HepG2 (cell line): Measurements from ENCODE around the gene BCL2L1. TPM values are rescaled to one million over a fixed set of nuclear protein-coding genes. Genes with fewer than 3 reads are reported as not detected.

Experiments used
- AKAP8 ChIP-seq: sonication (generic); formaldehyde crosslinking; IDR thresholded peaks from 2 replicates; pipeline ENCODE4 v1.5.1; 2020; ENCODE audit warnings: mild to moderate bottlenecking, missing genetic modification reagents
- CBX1 ChIP-seq: IDR thresholded peaks from one replicate; pipeline ENCODE4 v1.6.1; 2016; ENCODE audit warnings: antibody characterized with exemption, low read depth
- CC2D1A ChIP-seq: sonication (generic); formaldehyde crosslinking; IDR thresholded peaks from 2 replicates; pipeline ENCODE4 v1.8.1; 2023; ENCODE audit warnings: mild to moderate bottlenecking, missing genetic modification reagents
- CCAR2 ChIP-seq: fragments of 200-400 bp; formaldehyde crosslinking; optimal IDR thresholded peaks from 2 replicates; pipeline ENCODE3; 2018; ENCODE audit warnings: low read depth, mild to moderate bottlenecking, low read length, moderate library complexity
- ESRRA ChIP-seq: sonication (generic); formaldehyde crosslinking; IDR thresholded peaks from 2 replicates; pipeline ENCODE4 v1.5.1; 2020; ENCODE audit warnings: mild to moderate bottlenecking, low read depth, missing genetic modification reagents
- FOXK1 ChIP-seq: sonication (generic); formaldehyde crosslinking; IDR thresholded peaks from 2 replicates; pipeline ENCODE4 v1.4.0; 2020; ENCODE audit warnings: low read depth, missing genetic modification reagents, borderline replicate concordance
- ISX ChIP-seq: sonication (generic); formaldehyde crosslinking; conservative IDR thresholded peaks from 2 replicates; pipeline ENCODE4 v1.5.0; 2020; ENCODE audit warnings: missing genetic modification reagents
- NRL ChIP-seq: sonication (generic); formaldehyde crosslinking; IDR thresholded peaks from 2 replicates; pipeline ENCODE4 v1.5.0; 2020; ENCODE audit warnings: missing genetic modification reagents, mild to moderate bottlenecking, moderate library complexity, borderline replicate concordance
- PHF5A ChIP-seq: IDR thresholded peaks from one replicate; pipeline ENCODE4 v1.6.1; 2018; ENCODE audit warnings: low read depth, missing genetic modification reagents; ENCODE audit not compliant: unreplicated experiment
- RFXANK ChIP-seq: IDR thresholded peaks from 2 replicates; pipeline ENCODE4 v1.6.1; 2016
- RNF2 ChIP-seq: fragments of 450-650 bp; conservative IDR thresholded peaks from 2 replicates; pipeline ENCODE4 v1.6.1; 2016; ENCODE audit warnings: low read depth
- SMC3 ChIP-seq: IDR thresholded peaks from 2 replicates; pipeline ENCODE4 v1.6.1; 2011; ENCODE audit warnings: low read length, improper control_type of control experiment
- U2AF2 ChIP-seq: fragments of 200-400 bp; formaldehyde crosslinking; IDR thresholded peaks from 2 replicates; pipeline ENCODE4 v1.6.1; 2017; ENCODE audit warnings: low read depth, mild to moderate bottlenecking, low read length
- XRCC5 ChIP-seq: fragments of 200-400 bp; formaldehyde crosslinking; optimal IDR thresholded peaks from 2 replicates; pipeline ENCODE3; 2017; ENCODE audit warnings: mild to moderate bottlenecking, low read length
- ZBTB37 ChIP-seq: sonication (generic); formaldehyde crosslinking; IDR thresholded peaks from 2 replicates; pipeline ENCODE4 v1.4.0; 2020; ENCODE audit warnings: mild to moderate bottlenecking, missing genetic modification reagents
- ZBTB49 ChIP-seq: sonication (generic); formaldehyde crosslinking; IDR thresholded peaks from 2 replicates; pipeline ENCODE4 v1.4.0; 2020; ENCODE audit warnings: missing genetic modification reagents, borderline replicate concordance
- ZKSCAN8 ChIP-seq: IDR thresholded peaks from 2 replicates; pipeline ENCODE4 v1.6.1; 2016; ENCODE audit warnings: borderline replicate concordance, missing genetic modification reagents, missing compliant biosample characterization
- ZMAT3 ChIP-seq: sonication (generic); formaldehyde crosslinking; conservative IDR thresholded peaks from 2 replicates; pipeline ENCODE4 v1.7.0; 2021; ENCODE audit warnings: missing genetic modification reagents
- ZNF329 ChIP-seq: sonication (generic); formaldehyde crosslinking; IDR thresholded peaks from 2 replicates; pipeline ENCODE4 v1.9.0; 2021; ENCODE audit warnings: low read depth, mild to moderate bottlenecking, missing genetic modification reagents
- ZNF563 ChIP-seq: sonication (generic); formaldehyde crosslinking; IDR thresholded peaks from 2 replicates; pipeline ENCODE4 v1.8.0; 2022; ENCODE audit warnings: mild to moderate bottlenecking, moderate library complexity, missing genetic modification reagents
- ZNF678 ChIP-seq: sonication (generic); formaldehyde crosslinking; IDR thresholded peaks from 2 replicates; pipeline ENCODE4 v1.4.0; 2020; ENCODE audit warnings: mild to moderate bottlenecking, missing genetic modification reagents
- ZNF713 ChIP-seq: sonication (generic); formaldehyde crosslinking; IDR thresholded peaks from 2 replicates; pipeline ENCODE4 v1.4.0; 2020; ENCODE audit warnings: mild to moderate bottlenecking, missing genetic modification reagents
- ZNF800 ChIP-seq: sonication (generic); formaldehyde crosslinking; IDR thresholded peaks from 2 replicates; pipeline ENCODE4 v1.4.0; 2020; ENCODE audit warnings: missing genetic modification reagents
- polyA plus RNA-seq, 8 experiments: library from polyadenylated mRNA; depleted of rRNA in 3 of 8; stranded (reverse) in 7 of 8; unstranded in 1 of 8; fragments of >200 nt; fragmentation: Illumina TruSeq in 4 of 8; extraction: Trizol in 4 of 8; gene quantifications; 2 replicates each; pipeline versions ENCODE4 v1.2.1 to v1.2.3, GENCODE V29; 2011 to 2016; ENCODE audit warnings: low read depth in 4 of 8, missing spikeins in 1 of 8, mixed read lengths in 1 of 8; ENCODE audit not compliant: insufficient read depth in 1 of 8
- total RNA-seq, 5 experiments: library from RNA; depleted of rRNA; stranded (reverse); fragments of >200 nt; fragmentation: Illumina TruSeq; extraction: Trizol; gene quantifications; 2 replicates each; pipeline ENCODE4 v1.2.3, GENCODE V29; 2016; ENCODE audit warnings: low read depth in 1 of 5

The BCL2L1 gene
- total and polyA plus RNA-seq, 2 of the 13 experiments (the other 11 are each of a cell fraction or from before 2014, with no cell fraction given), result 164 to 258 TPM

GRCh38 chr20:31695849-31696804 lies 26.5 kb downstream of the BCL2L1 start (continued):
- TF ChIP-seq ZNF563, result no peak; the same call in 1 of the 2 replicates
- TF ChIP-seq ISX, result no peak
- peak; percentile 82 for TF ChIP-seq ZNF800 (CRISPR knock-in tag)
- TF ChIP-seq PHF5A (CRISPR knock-in tag), result peak; percentile 99
- TF ChIP-seq ZNF329 (CRISPR knock-in tag), result no peak; the same call in 1 of the 2 replicates
- TF ChIP-seq U2AF2, result no peak
- 0 out of 2 replicates have a peak, but pooled peaks have one; percentile 46 for TF ChIP-seq RNF2
- peak; percentile 73; the same call in 1 of the 2 replicates for TF ChIP-seq NRL
- peak; percentile 99 for TF ChIP-seq ESRRA (CRISPR knock-in tag)
- peak; percentile 98 for TF ChIP-seq ZKSCAN8 (CRISPR knock-in tag)
- TF ChIP-seq CCAR2, result peak; percentile 9
- TF ChIP-seq XRCC5, result peak; percentile 91
- peak; percentile 62 for TF ChIP-seq SMC3
- TF ChIP-seq CBX1, result peak; percentile 80
- peak; percentile 96 for TF ChIP-seq AKAP8 (CRISPR knock-in tag)
- peak; percentile 95 for TF ChIP-seq RFXANK (CRISPR knock-in tag)
- peak; percentile 99 for TF ChIP-seq FOXK1 (CRISPR knock-in tag)
- TF ChIP-seq ZNF678 (CRISPR knock-in tag), result no peak
- no peak for TF ChIP-seq ZBTB37 (CRISPR knock-in tag)
- TF ChIP-seq ZNF713 (CRISPR knock-in tag), result peak; percentile 59
- TF ChIP-seq ZMAT3 (CRISPR knock-in tag), result peak; percentile 95
- TF ChIP-seq CC2D1A (CRISPR knock-in tag), result no peak
- no peak for TF ChIP-seq ZBTB49 (CRISPR knock-in tag)
